ENCODE data around the gene CYP4B1. TPM values are rescaled to one million over a fixed set of nuclear protein-coding genes. Genes with fewer than 3 reads are reported as not detected.

Gene CYP4B1
- total and polyA plus RNA-seq, 2 donors, result 1.1 to 26.5 TPM

DNA sequence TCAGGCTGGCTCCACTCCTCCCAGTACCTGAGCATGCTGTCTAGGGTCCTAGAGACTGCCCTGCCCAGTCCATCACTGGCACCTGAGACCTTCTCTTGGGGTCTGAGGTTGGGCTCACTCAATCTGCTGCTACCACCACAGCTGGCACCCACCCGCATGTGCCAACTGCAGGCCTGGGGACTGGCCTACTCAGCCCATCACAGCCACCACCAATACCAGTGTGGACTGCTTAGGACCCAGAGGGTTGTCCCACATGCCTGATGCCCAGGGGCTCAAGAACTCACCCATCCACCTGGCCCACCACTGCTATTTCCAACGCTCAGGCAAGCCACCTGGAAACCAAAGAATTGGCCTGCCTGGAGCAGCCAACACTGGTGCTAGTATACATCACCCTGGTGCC, 63.5 kb downstream of the CYP4B1 start:
- no peak for DNase-seq (ENCODE audit: low read depth in 6 of 9, low spot score in 9 of 9)
- WGBS, result 95% methylated on average over 2 of the region's 2 CpGs
- Histone ChIP-seq H3K4me1 (ENCODE audit: control insufficient read depth in 2 of 2, insufficient read depth in 2 of 2, low read length in 2 of 2) (no peaks in the 10 kb centered on the region), H3K27me3 (ENCODE audit: control insufficient read depth in 2 of 2, insufficient read depth in 1 of 2, low read length in 1 of 2) (no peaks in the 10 kb centered on the region), H3K27ac (ENCODE audit: low read depth in 1 of 2, low read length in 1 of 2) (no peak overlapping the region), H3K36me3 (ENCODE audit: control insufficient read depth in 2 of 2, insufficient read depth in 2 of 2, low read length in 1 of 2) (no peaks in the 10 kb centered on the region), H3K4me3 (ENCODE audit: low read length in 2 of 2) (no peak overlapping the region), H3K9me3 (ENCODE audit: control insufficient read depth in 2 of 2, insufficient read depth in 1 of 2, low read length in 1 of 2) (no peaks in the 10 kb centered on the region)

Other genes with a start within 250 kb of the CYP4B1 start
- not detected for gene KNCN, start 247.4 kb upstream of the CYP4B1 start, total RNA-seq
- 0.05 TPM for gene KNCN, start 247.4 kb upstream of the CYP4B1 start, polyA plus RNA-seq
- 20.1 TPM for gene MKNK1, start 194.8 kb upstream of the CYP4B1 start, total RNA-seq
- gene MKNK1, start 194.8 kb upstream of the CYP4B1 start, polyA plus RNA-seq, result 62.2 TPM
- 7.5 TPM for gene MOB3C, start 182.2 kb upstream of the CYP4B1 start, total RNA-seq
- gene MOB3C, start 182.2 kb upstream of the CYP4B1 start, polyA plus RNA-seq, result 16.2 TPM
- gene ATPAF1, start 130.7 kb upstream of the CYP4B1 start, total RNA-seq, result 53.4 TPM
- gene ATPAF1, start 130.7 kb upstream of the CYP4B1 start, polyA plus RNA-seq, result 34.6 TPM
- not detected for gene TEX38, start 127.2 kb upstream of the CYP4B1 start, total RNA-seq
- 0.14 TPM for gene TEX38, start 127.2 kb upstream of the CYP4B1 start, polyA plus RNA-seq
- 63.6 TPM for gene EFCAB14, start 79.9 kb upstream of the CYP4B1 start, total RNA-seq
- 30.6 TPM for gene EFCAB14, start 79.9 kb upstream of the CYP4B1 start, polyA plus RNA-seq
- gene CYP4A11, start 142.4 kb downstream of the CYP4B1 start, total RNA-seq, result not detected
- gene CYP4A11, start 142.4 kb downstream of the CYP4B1 start, polyA plus RNA-seq, result 0.05 TPM
- 0.38 TPM for gene CYP4X1, start 224.6 kb downstream of the CYP4B1 start, total RNA-seq
- gene CYP4X1, start 224.6 kb downstream of the CYP4B1 start, polyA plus RNA-seq, result 2.1 TPM

Data from thymus (tissue), 11 donors.